ENCODE results near the gene KRTAP9-4.
"Not testable (repeated sequence)": the region's sequence is repeated elsewhere in the genome, so short reads cannot be mapped to it uniquely, and the experiment has no call there.

DNA sequence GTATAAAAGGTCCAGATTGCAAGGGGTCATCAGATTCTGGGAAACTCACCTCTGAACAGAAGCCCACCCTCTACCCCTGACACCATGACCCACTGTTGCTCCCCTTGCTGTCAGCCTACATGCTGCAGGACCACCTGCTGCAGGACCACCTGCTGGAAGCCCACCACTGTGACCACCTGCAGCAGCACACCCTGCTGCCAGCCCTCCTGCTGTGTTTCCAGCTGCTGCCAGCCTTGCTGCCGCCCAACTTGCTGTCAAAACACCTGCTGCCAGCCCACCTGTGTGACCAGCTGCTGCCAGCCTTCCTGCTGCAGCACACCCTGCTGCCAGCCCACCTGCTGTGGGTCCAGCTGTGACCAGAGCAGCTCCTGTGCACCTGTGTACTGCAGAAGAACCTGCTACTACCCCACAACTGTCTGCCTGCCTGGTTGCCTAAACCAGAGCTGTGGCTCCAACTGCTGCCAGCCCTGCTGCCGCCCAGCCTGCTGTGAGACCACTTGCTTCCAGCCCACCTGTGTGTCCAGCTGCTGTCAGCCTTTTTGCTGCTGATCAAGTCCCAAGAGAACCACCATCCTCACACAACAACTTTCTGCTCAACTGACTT lies at the start of gene KRTAP9-4:
- TF ChIP-seq, protein P1, sequence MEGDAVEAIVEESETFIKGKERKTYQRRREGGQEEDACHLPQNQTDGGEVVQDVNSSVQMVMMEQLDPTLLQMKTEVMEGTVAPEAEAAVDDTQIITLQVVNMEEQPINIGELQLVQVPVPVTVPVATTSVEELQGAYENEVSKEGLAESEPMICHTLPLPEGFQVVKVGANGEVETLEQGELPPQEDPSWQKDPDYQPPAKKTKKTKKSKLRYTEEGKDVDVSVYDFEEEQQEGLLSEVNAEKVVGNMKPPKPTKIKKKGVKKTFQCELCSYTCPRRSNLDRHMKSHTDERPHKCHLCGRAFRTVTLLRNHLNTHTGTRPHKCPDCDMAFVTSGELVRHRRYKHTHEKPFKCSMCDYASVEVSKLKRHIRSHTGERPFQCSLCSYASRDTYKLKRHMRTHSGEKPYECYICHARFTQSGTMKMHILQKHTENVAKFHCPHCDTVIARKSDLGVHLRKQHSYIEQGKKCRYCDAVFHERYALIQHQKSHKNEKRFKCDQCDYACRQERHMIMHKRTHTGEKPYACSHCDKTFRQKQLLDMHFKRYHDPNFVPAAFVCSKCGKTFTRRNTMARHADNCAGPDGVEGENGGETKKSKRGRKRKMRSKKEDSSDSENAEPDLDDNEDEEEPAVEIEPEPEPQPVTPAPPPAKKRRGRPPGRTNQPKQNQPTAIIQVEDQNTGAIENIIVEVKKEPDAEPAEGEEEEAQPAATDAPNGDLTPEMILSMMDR (IDR thresholded peaks at IDR 0.05; ENCODE audit: extremely low read depth in 1 of 2, insufficient read depth in 1 of 2, low read depth in 1 of 2, low read length in 2 of 2): not testable (repeated sequence)
- not testable (repeated sequence) for TF ChIP-seq POLR2A (IDR thresholded peaks at IDR 0.05; ENCODE audit: low read depth, low read length); EZH2 (IDR thresholded peaks at IDR 0.05; ENCODE audit: borderline replicate concordance, low read depth, low read length, severe bottlenecking); POLR2AphosphoS5 (IDR thresholded peaks at IDR 0.05; ENCODE audit: insufficient read depth, low read depth, low read length); MYC (IDR thresholded peaks at IDR 0.05; ENCODE audit: low read depth, low read length); JUN (IDR thresholded peaks at IDR 0.05; ENCODE audit: borderline replicate concordance, insufficient read depth, insufficient read length, low read depth); FOS (IDR thresholded peaks at IDR 0.05; ENCODE audit: borderline replicate concordance, insufficient read depth, low read length)
- TF ChIP-seq, protein P2, sequence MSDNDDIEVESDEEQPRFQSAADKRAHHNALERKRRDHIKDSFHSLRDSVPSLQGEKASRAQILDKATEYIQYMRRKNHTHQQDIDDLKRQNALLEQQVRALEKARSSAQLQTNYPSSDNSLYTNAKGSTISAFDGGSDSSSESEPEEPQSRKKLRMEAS (IDR thresholded peaks at IDR 0.05; ENCODE audit: insufficient read depth, insufficient read length): not testable (repeated sequence)
